PC-3 (cell line): ENCODE measurements around the gene ALPG. TPM values are rescaled to one million over a fixed set of nuclear protein-coding genes. Genes with fewer than 3 reads are reported as not detected.
"Not testable (repeated sequence)": the region's sequence is repeated elsewhere in the genome, so short reads cannot be mapped to it uniquely, and the experiment has no call there.

Source experiments
- ATAC-seq: fragments of 200-7000 bp; cut with Tn5 transposase; 2 replicates; pipeline ENCODE4 v1.9.1; 2020; ENCODE audit warnings: mild to moderate bottlenecking, moderate library complexity
- BruUV-seq: library from RNA; stranded (reverse); fragments of 400-500 nt; replicated peaks from 2 replicates; lab custom pipeline; 2021; lab: Mats Ljungman, UMichigan
- CTCF ChIA-PET: fragments of 300-600 bp; sonication (Branson Sonifier 250); formaldehyde crosslinking; loops from one replicate; lab custom pipeline; 2022; ENCODE audit warnings: antibody characterized with exemption; lab: Charles Lee
- POLR2A ChIA-PET: fragments of 300-600 bp; sonication (Branson Sonifier 250); formaldehyde crosslinking; loops from one replicate; lab custom pipeline; 2022; ENCODE audit warnings: antibody characterized with exemption; ENCODE audit not compliant: unreplicated experiment; lab: Charles Lee
- DNase-seq: peaks from one replicate; pipeline ENCODE4 v3.0.0-alpha.2; 2015
- H2AFZ ChIP-seq: fragments of 300-600 bp; sonication (generic); 2 replicates; pipeline ENCODE4 v1.6.0; 2016; ENCODE audit warnings: antibody characterized with exemption, low read length
- H3F3A ChIP-seq: fragments of 300-600 bp; sonication (generic); one replicate; pipeline ENCODE4 v1.6.0; 2017; ENCODE audit warnings: antibody characterized with exemption, low read length, control low read depth, mild to moderate bottlenecking; ENCODE audit not compliant: unreplicated experiment
- H3K27ac ChIP-seq: fragments of 300-600 bp; sonication (generic); 2 replicates; pipeline ENCODE4 v1.5.1; 2016; ENCODE audit warnings: mild to moderate bottlenecking, low read length
- H3K27me3 ChIP-seq: fragments of 300-600 bp; sonication (generic); 2 replicates; pipeline ENCODE4 v1.6.1; 2016; ENCODE audit warnings: low read length, mixed read lengths
- H3K36me3 ChIP-seq: fragments of 300-600 bp; sonication (generic); 2 replicates; pipeline ENCODE4 v1.6.1; 2016; ENCODE audit warnings: low read depth, mixed run types, low read length, mixed read lengths
- H3K4me1 ChIP-seq: fragments of 300-600 bp; sonication (generic); 2 replicates; pipeline ENCODE4 v1.5.1; 2016; ENCODE audit warnings: low read length; ENCODE audit not compliant: insufficient read depth
- H3K4me2 ChIP-seq: fragments of 300-600 bp; sonication (generic); 2 replicates; pipeline ENCODE4 v1.6.0; 2016; ENCODE audit warnings: low read length
- H3K4me3 ChIP-seq: fragments of 300-600 bp; sonication (generic); 2 replicates; pipeline ENCODE4 v1.5.1; 2016; ENCODE audit warnings: mild to moderate bottlenecking, low read length, mixed read lengths
- H3K79me2 ChIP-seq: fragments of 300-600 bp; sonication (generic); 2 replicates; pipeline ENCODE4 v1.6.1; 2017; ENCODE audit warnings: low read length, mixed read lengths
- H3K9ac ChIP-seq: fragments of 300-600 bp; sonication (generic); 2 replicates; pipeline ENCODE4 v1.6.0; 2016; ENCODE audit warnings: mild to moderate bottlenecking, low read length
- H3K9me2 ChIP-seq: fragments of 300-600 bp; sonication (generic); replicated peaks from 2 replicates; pipeline ENCODE4 v1.6.1; 2016; ENCODE audit warnings: mixed run types, low read length, mixed read lengths
- H3K9me3 ChIP-seq: fragments of 300-600 bp; sonication (generic); 2 replicates; pipeline ENCODE4 v1.6.1; 2016; ENCODE audit warnings: low read length, mixed read lengths
- H4K20me1 ChIP-seq: fragments of 300-600 bp; sonication (generic); 2 replicates; pipeline ENCODE4 v1.6.1; 2016; ENCODE audit warnings: low read length, mixed read lengths
- CTCF ChIP-seq: fragments of 300-600 bp; sonication (generic); conservative IDR thresholded peaks from 2 replicates; pipeline ENCODE4 v1.5.1; 2017; ENCODE audit warnings: antibody characterized with exemption, low read depth, mild to moderate bottlenecking, low read length
- EZH2 ChIP-seq: fragments of 300-600 bp; sonication (generic); IDR thresholded peaks from one replicate; pipeline ENCODE4 v1.6.1; 2017; ENCODE audit warnings: antibody characterized with exemption, mild to moderate bottlenecking, low read length; ENCODE audit not compliant: unreplicated experiment
- EZH2phosphoT487 ChIP-seq: fragments of 300-600 bp; sonication (generic); IDR thresholded peaks from 2 replicates; pipeline ENCODE4 v1.6.1; 2018; ENCODE audit warnings: mild to moderate bottlenecking, antibody characterized with exemption, low read length, borderline replicate concordance
- intact Hi-C: fragments of 100-400 bp; cut with micrococcal nuclease; formaldehyde crosslinking; loops from 2 replicates; pipeline ENCODE4 v1.9.0; 2023
- total RNA-seq: library from RNA; depleted of rRNA; stranded (reverse); fragments of >200 nt; gene quantifications from 2 replicates; pipeline ENCODE4 v1.2.3, GENCODE V29; 2014

The ALPG gene
- total RNA-seq, 1 experiment from 2014 or later = 0.18 TPM

GRCh38 chr2:232421189-232421785 lies 14.6 kb downstream of the ALPG start:
- Histone ChIP-seq H4K20me1 (no peaks in the 10 kb centered on the region), H3K79me2 (no peaks in the 10 kb centered on the region), H3F3A (no peaks in the 10 kb centered on the region), H2AFZ (no peak overlapping the region), H3K9me2 (no peaks in the 10 kb centered on the region), H3K4me1 (no peaks in the 10 kb centered on the region), H3K27me3 (peaks cover 24% of the 10 kb centered on the region), H3K27ac (no peak overlapping the region), H3K4me2 (peak overlapping the region; percentile 91), H3K36me3 (no peaks in the 10 kb centered on the region), H3K9ac (no peak overlapping the region), H3K9me3 (peaks cover 5% of the 10 kb centered on the region; the same call in 1 of the 2 replicates), H3K4me3 (peak overlapping the region; percentile 67; the same call in 1 of the 2 replicates)
- TF ChIP-seq EZH2phosphoT487 = no peak
- no peak for TF ChIP-seq CTCF
- no peak for TF ChIP-seq EZH2
- intact Hi-C loops = no loop called here
- ATAC-seq = no peak
- POLR2A ChIA-PET = no interaction called here
- DNase-seq = no peak
- BruUV-seq = no TSS peak
- CTCF ChIA-PET = no interaction called here

- Histone ChIP-seq H3K9me2 (no peaks in the 10 kb centered on the region), H3F3A (no peaks in the 10 kb centered on the region), H3K27ac (no peak overlapping the region), H3K4me1 (no peaks in the 10 kb centered on the region), H4K20me1 (no peaks in the 10 kb centered on the region), H3K4me3 (no peak overlapping the region), H3K27me3 (peaks cover 24% of the 10 kb centered on the region), H3K9me3 (peaks cover 5% of the 10 kb centered on the region; the same call in 1 of the 2 replicates), H3K36me3 (no peaks in the 10 kb centered on the region), H2AFZ (no peak overlapping the region), H3K79me2 (no peaks in the 10 kb centered on the region), H3K4me2 (no peak overlapping the region), H3K9ac (no peak overlapping the region)
- intact Hi-C loops = no loop called here
- TF ChIP-seq EZH2phosphoT487 (no peak), CTCF (no peak), EZH2 (no peak)
- no peak for DNase-seq
- ATAC-seq = no peak
- ChIA-PET CTCF (no interaction called here), POLR2A (no interaction called here)
- no TSS peak for BruUV-seq
Measured at GRCh38 chr2:232422051-232422450, 15.4 kb downstream of the ALPG start.

- H3K4me1 ChIP-seq, BruUV-seq, CTCF ChIA-PET, H3F3A ChIP-seq, H3K27ac ChIP-seq, POLR2A ChIA-PET, H3K9me2 ChIP-seq, H3K9ac ChIP-seq, H3K9me3 ChIP-seq, H3K4me3 ChIP-seq, ATAC-seq, H4K20me1 ChIP-seq, intact Hi-C loops, DNase-seq, H2AFZ ChIP-seq, H3K36me3 ChIP-seq, H3K4me2 ChIP-seq, H3K79me2 ChIP-seq: not testable (repeated sequence)
- peaks cover 24% of the 10 kb centered on the region for H3K27me3 ChIP-seq
Measured at GRCh38 chr2:232422996-232423395, 16.4 kb downstream of the ALPG start.

GRCh38 chr2:232423407-232423806 lies 16.8 kb downstream of the ALPG start:
- H3K27me3 ChIP-seq = peaks cover 20% of the 10 kb centered on the region
- H2AFZ ChIP-seq, ATAC-seq, POLR2A ChIA-PET, BruUV-seq, intact Hi-C loops, H3K9me2 ChIP-seq, H3K4me2 ChIP-seq, H3K4me1 ChIP-seq, H3K4me3 ChIP-seq, H3K79me2 ChIP-seq, H3K27ac ChIP-seq, CTCF ChIA-PET, H3K9ac ChIP-seq, H3F3A ChIP-seq, H4K20me1 ChIP-seq, DNase-seq, H3K36me3 ChIP-seq, H3K9me3 ChIP-seq: not testable (repeated sequence)
